Sigmoid colon (tissue), 4 donors: ENCODE measurements around the gene PHF23.

ENCODE experiments used
- EP300 ChIP-seq, 4 donors: sonication (generic); formaldehyde crosslinking; IDR thresholded peaks; one replicate each; pipeline ENCODE4 v1.6.1; 2017; ENCODE audit warnings: antibody characterized with exemption in 4 of 4
- POLR2A ChIP-seq, 2 donors: fragments of 450-650 bp; IDR thresholded peaks; one replicate each; pipeline ENCODE4 v1.6.1; 2016; ENCODE audit warnings: antibody characterized with exemption in 2 of 2, mild to moderate bottlenecking in 2 of 2, moderate library complexity in 2 of 2
- POLR2AphosphoS5 ChIP-seq, 4 donors: sonication (generic); formaldehyde crosslinking; IDR thresholded peaks; one replicate each; pipeline ENCODE4 v1.6.1; 2017; ENCODE audit warnings: antibody characterized with exemption in 4 of 4
- TF ChIP-seq, protein P1 (sequence below), 4 experiments: fragments of 450-650 bp in 3 of 4; fragments of 200-600 bp in 1 of 4; IDR thresholded peaks; one replicate each; pipeline ENCODE4 v1.5.1; 2016 to 2019; ENCODE audit warnings: antibody characterized with exemption in 4 of 4, mild to moderate bottlenecking in 3 of 4, moderate library complexity in 2 of 4

DNA sequence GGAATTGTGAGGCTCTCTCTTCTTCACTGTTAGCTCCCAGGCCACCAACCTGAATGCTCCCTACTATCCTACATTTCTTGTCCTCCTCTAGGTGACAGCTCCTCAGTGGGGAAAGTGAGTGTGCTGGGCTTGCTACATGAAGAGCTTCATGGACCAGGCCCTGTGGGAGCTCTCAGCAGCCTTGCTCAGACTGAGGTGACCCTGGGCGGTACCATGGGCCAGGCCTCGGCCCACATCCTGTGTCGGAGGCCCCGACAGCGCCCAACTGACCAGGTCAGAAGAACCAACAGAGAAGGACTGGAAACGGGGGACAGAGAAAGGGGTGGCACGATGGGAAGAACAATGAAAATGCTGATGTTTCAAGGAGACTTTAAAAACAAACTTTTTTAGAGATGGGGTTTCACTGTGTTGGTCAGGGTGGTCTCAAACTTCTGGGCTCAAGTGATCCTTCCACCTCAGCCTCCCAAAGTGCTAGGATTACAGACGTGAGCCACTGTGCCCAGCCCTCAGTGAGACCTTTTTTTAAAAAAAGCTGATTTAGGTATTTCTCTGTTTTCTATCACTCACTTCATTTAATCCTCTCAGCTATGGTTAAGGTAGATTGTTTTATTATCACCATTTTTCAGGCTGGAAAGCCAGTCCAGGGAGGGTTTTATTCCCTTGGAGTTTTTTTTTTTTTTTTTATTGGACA is 17.7 kb upstream of the PHF23 start:
- TF ChIP-seq, protein P1, sequence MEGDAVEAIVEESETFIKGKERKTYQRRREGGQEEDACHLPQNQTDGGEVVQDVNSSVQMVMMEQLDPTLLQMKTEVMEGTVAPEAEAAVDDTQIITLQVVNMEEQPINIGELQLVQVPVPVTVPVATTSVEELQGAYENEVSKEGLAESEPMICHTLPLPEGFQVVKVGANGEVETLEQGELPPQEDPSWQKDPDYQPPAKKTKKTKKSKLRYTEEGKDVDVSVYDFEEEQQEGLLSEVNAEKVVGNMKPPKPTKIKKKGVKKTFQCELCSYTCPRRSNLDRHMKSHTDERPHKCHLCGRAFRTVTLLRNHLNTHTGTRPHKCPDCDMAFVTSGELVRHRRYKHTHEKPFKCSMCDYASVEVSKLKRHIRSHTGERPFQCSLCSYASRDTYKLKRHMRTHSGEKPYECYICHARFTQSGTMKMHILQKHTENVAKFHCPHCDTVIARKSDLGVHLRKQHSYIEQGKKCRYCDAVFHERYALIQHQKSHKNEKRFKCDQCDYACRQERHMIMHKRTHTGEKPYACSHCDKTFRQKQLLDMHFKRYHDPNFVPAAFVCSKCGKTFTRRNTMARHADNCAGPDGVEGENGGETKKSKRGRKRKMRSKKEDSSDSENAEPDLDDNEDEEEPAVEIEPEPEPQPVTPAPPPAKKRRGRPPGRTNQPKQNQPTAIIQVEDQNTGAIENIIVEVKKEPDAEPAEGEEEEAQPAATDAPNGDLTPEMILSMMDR (IDR thresholded peaks at IDR 0.05): no peak
- TF ChIP-seq POLR2A (IDR thresholded peaks at IDR 0.05): no peak
- TF ChIP-seq POLR2AphosphoS5 (IDR thresholded peaks at IDR 0.05): no peak
- TF ChIP-seq EP300 (IDR thresholded peaks at IDR 0.05): no peak
